GM12878 (cell line): ENCODE results near the gene ODAM. TPM values are rescaled to one million over a fixed set of nuclear protein-coding genes. Genes with fewer than 3 reads are reported as not detected.

Source experiments
- ATAC-seq: fragments of 200-7000 bp; cut with Tn5 transposase; 3 replicates; pipeline ENCODE4 v1.9.1; 2020; ENCODE audit warnings: mild to moderate bottlenecking, moderate library complexity
- BruUV-seq: library from RNA; stranded (reverse); fragments of 400-500 nt; replicated peaks from 2 replicates; lab custom pipeline; 2021; lab: Mats Ljungman, UMichigan
- CTCF ChIA-PET: fragments of 300-600 bp; sonication (Branson Sonifier 250); formaldehyde crosslinking; extraction: SDS; loops from one replicate; lab custom pipeline; 2021; ENCODE audit warnings: inconsistent platforms; lab: Yijun Ruan, JAX
- POLR2A ChIA-PET: fragments of 350-600 bp; formaldehyde crosslinking; extraction: SDS; loops from one replicate; lab custom pipeline; 2021; ENCODE audit warnings: inconsistent platforms; lab: Charles Lee
- RAD21 ChIA-PET: fragments of 300-600 bp; sonication (Branson Sonifier 250); formaldehyde crosslinking; loops from one replicate; lab custom pipeline; 2023; ENCODE audit warnings: antibody characterized with exemption; ENCODE audit not compliant: unreplicated experiment; lab: Charles Lee
- SMC1A ChIA-PET: fragments of 300-600 bp; sonication (Branson Sonifier 250); formaldehyde crosslinking; loops from one replicate; lab custom pipeline; 2023; ENCODE audit not compliant: unreplicated experiment, uncharacterized antibody; lab: Charles Lee
- DNase-seq: peaks from one replicate; pipeline ENCODE4 v3.0.0-alpha.2; 2011; ENCODE audit warnings: low read depth, low spot score
- FAIRE-seq: peaks from 3 replicates; lab custom pipeline; 2011; peaks lifted over from hg19 to GRCh38; lab: Jason Lieb, UNC
- H2AFZ ChIP-seq: 2 replicates; pipeline ENCODE4 v1.6.0; 2011; ENCODE audit warnings: low read depth, low read length, control low read depth; ENCODE audit not compliant: control insufficient read depth
- H3K27ac ChIP-seq: 2 replicates; pipeline ENCODE4 v1.5.1; 2011; ENCODE audit warnings: control low read depth; ENCODE audit not compliant: control insufficient read depth, insufficient read depth
- H3K27me3 ChIP-seq, 2 experiments: replicated peaks in 1 of 2; 2 replicates each; pipeline versions ENCODE4 v1.6.0 to v1.6.1; 2011; ENCODE audit warnings: low read length in 1 of 2; ENCODE audit not compliant: control insufficient read depth in 2 of 2, insufficient read depth in 2 of 2
- H3K36me3 ChIP-seq, 2 experiments: 2 replicates each; pipeline ENCODE4 v1.5.1; 2011; ENCODE audit warnings: low read length in 1 of 2; ENCODE audit not compliant: control insufficient read depth in 2 of 2, insufficient read depth in 2 of 2
- H3K4me1 ChIP-seq: 2 replicates; pipeline ENCODE4 v1.6.1; 2011; ENCODE audit warnings: mild to moderate bottlenecking, low read length, moderate library complexity, mixed read lengths; ENCODE audit not compliant: control insufficient read depth, insufficient read depth
- H3K4me2 ChIP-seq: 2 replicates; pipeline ENCODE4 v1.6.0; 2011; ENCODE audit warnings: control low read depth; ENCODE audit not compliant: control insufficient read depth, insufficient read depth
- H3K4me3 ChIP-seq: fragments of 200-600 bp; sonication (generic); 2 replicates; pipeline ENCODE4 v1.5.1; 2016
- H3K79me2 ChIP-seq: 2 replicates; pipeline ENCODE4 v1.6.0; 2011; ENCODE audit warnings: low read length; ENCODE audit not compliant: control insufficient read depth, insufficient read depth
- H3K9ac ChIP-seq: 2 replicates; pipeline ENCODE4 v1.8.0; 2011; ENCODE audit warnings: low read length, control low read depth, mixed read lengths; ENCODE audit not compliant: control insufficient read depth, insufficient read depth
- H3K9me3 ChIP-seq: replicated peaks from 3 replicates; pipeline ENCODE4 v1.5.1; 2011; ENCODE audit warnings: mild to moderate bottlenecking, low read length; ENCODE audit not compliant: control insufficient read depth, insufficient read depth
- H4K20me1 ChIP-seq: 2 replicates; pipeline ENCODE4 v1.6.0; 2011; ENCODE audit not compliant: control insufficient read depth, insufficient read depth
- CEBPB ChIP-seq, 2 experiments: fragments of 150-350 bp in 1 of 2; IDR thresholded peaks; 2 replicates each; pipeline ENCODE4 v1.6.1; 2012 to 2014; ENCODE audit warnings: low read depth in 2 of 2, low read length in 2 of 2, borderline replicate concordance in 1 of 2, inconsistent platforms in 1 of 2
- ETV6 ChIP-seq, 2 experiments: fragments of 450-650 bp in 1 of 2; IDR thresholded peaks in 1 of 2; conservative IDR thresholded peaks in 1 of 2; 2 replicates each; pipeline ENCODE4 v1.6.1; 2014; ENCODE audit warnings: antibody characterized with exemption in 1 of 2, borderline replicate concordance in 1 of 2, low read depth in 1 of 2, mild to moderate bottlenecking in 1 of 2, moderate library complexity in 1 of 2
- NFXL1 ChIP-seq: fragments of 450-650 bp; IDR thresholded peaks from 2 replicates; pipeline ENCODE4 v1.6.1; 2017; ENCODE audit warnings: antibody characterized with exemption, mild to moderate bottlenecking, borderline replicate concordance
- PAX5 ChIP-seq: IDR thresholded peaks from 2 replicates; pipeline ENCODE4 v1.6.1; 2011; ENCODE audit warnings: low read depth, low read length, borderline replicate concordance
- PBX3 ChIP-seq: IDR thresholded peaks from 2 replicates; pipeline ENCODE4 v1.6.1; 2011; ENCODE audit warnings: mild to moderate bottlenecking, low read depth, low read length, moderate library complexity; ENCODE audit not compliant: insufficient replicate concordance
- ZNF207 ChIP-seq: fragments of 450-650 bp; IDR thresholded peaks from 2 replicates; pipeline ENCODE4 v1.6.1; 2014; ENCODE audit warnings: antibody characterized with exemption, mild to moderate bottlenecking, borderline replicate concordance
- WGBS: methylation state at CpG from one replicate; pipeline ENCODE4 v1.1.6; 2016; ENCODE audit warnings: low lambda C conversion rate; ENCODE audit not compliant: insufficient replicate concordance, insufficient coverage; ENCODE audit errors: missing lambda C conversion rate; 5-methylcytosine and 5-hydroxymethylcytosine counted together
- in situ Hi-C: fragments of 300-500 bp; cut with MboI; formaldehyde crosslinking; loops from 9 replicates; pipeline ENCODE4 v1.14.3; 2018; ENCODE audit warnings: mixed read lengths
- intact Hi-C: fragments of 100-400 bp; cut with micrococcal nuclease; formaldehyde crosslinking; loops from one replicate; pipeline ENCODE4 v1.14.2; 2022; ENCODE audit not compliant: unreplicated experiment
- polyA plus RNA-seq, 11 experiments: library from polyadenylated mRNA; depleted of rRNA in 4 of 11; unstranded in 6 of 11; stranded (reverse) in 5 of 11; fragments of >200 nt; fragmentation: Nextera tagmentation in 4 of 11; fragmentation: Illumina TruSeq in 1 of 11; extraction: Ambion mirVana in 4 of 11; extraction: Trizol in 1 of 11; gene quantifications; 1 replicate in 1 of 11; 2 replicates in 10 of 11; pipeline versions ENCODE4 v1.2.1 to v1.2.3, GENCODE V29; 2011 to 2016; ENCODE audit warnings: inconsistent platforms in 2 of 11, missing spikeins in 2 of 11, low read depth in 1 of 11
- total RNA-seq, 4 experiments: library from RNA; depleted of rRNA in 3 of 4; stranded (reverse); fragments of >200 nt in 3 of 4; fragmentation: Illumina TruSeq in 1 of 4; extraction: Trizol in 1 of 4; gene quantifications; 2 replicates each; pipeline versions ENCODE4 v1.2.1 to v1.2.3, GENCODE V29; 2013 to 2021

The ODAM gene
- total and polyA plus RNA-seq, 10 of the 15 experiments (the other 5 are each of a cell fraction or from before 2014, with no cell fraction given), result not detected

- WGBS, result 43% methylated on average over 2 of the region's 2 CpGs
- Histone ChIP-seq H2AFZ (no peak overlapping the region), H3K36me3 (no peaks in the 10 kb centered on the region), H3K27ac (no peak overlapping the region), H3K4me1 (no peaks in the 10 kb centered on the region), H3K27me3 (no peaks in the 10 kb centered on the region), H3K4me2 (no peak overlapping the region), H4K20me1 (no peaks in the 10 kb centered on the region), H3K79me2 (no peaks in the 10 kb centered on the region), H3K4me3 (no peak overlapping the region), H3K9me3 (no peaks in the 10 kb centered on the region), H3K9ac (no peak overlapping the region)
- DNase-seq, result no peak
- in situ Hi-C loops, result no loop called here
- ChIA-PET RAD21 (no interaction called here), POLR2A (no interaction called here), SMC1A (interaction anchor here (1.0 kb wide), 1 partner anchor 502 kb away, joined by 3 read pairs; no protein-coding TSS in a partner anchor), CTCF (interaction anchor here (1.8 kb wide), 1 partner anchor 9 kb away, joined by 9 read pairs; no protein-coding TSS in a partner anchor)
- BruUV-seq, result no TSS peak
- ATAC-seq, result no peak
- no peak for FAIRE-seq
- TF ChIP-seq ZNF207, result no peak
- TF ChIP-seq PAX5, result no peak
- TF ChIP-seq ETV6 (conservative IDR thresholded peaks at IDR 0.05 in 1 of 2, IDR thresholded peaks at IDR 0.05 in 1 of 2; ENCODE audit: borderline replicate concordance in 1 of 2, low read depth in 1 of 2), result no peak
- no peak for TF ChIP-seq CEBPB (IDR thresholded peaks at IDR 0.05; ENCODE audit: borderline replicate concordance in 1 of 2, low read depth in 2 of 2, low read length in 2 of 2)
- no peak for TF ChIP-seq NFXL1
- TF ChIP-seq PBX3, result no peak
- intact Hi-C loops, result no loop called here
These were observed 2.6 kb upstream of the ODAM start for GRCh38 chr4:70192895-70193294.
